ENCODE results near the gene IRS1.

IRS1 gene

GRCh38 chr2:226705133-226705886 lies 94.3 kb downstream of the IRS1 start:
- Histone ChIP-seq H3K9me3 (ENCODE audit: insufficient read depth, low read length) (no peaks in the 10 kb centered on the region), H3K79me2 (ENCODE audit: insufficient read depth, low read length) (no peaks in the 10 kb centered on the region), H2AFZ (ENCODE audit: low read depth, low read length, severe bottlenecking) (no peak overlapping the region), H3F3A (ENCODE audit: insufficient read depth) (no peaks in the 10 kb centered on the region), H3K9ac (ENCODE audit: low read length) (no peak overlapping the region), H3K4me3 (ENCODE audit: insufficient read depth, low read length, poor library complexity, severe bottlenecking) (no peak overlapping the region), H4K20me1 (ENCODE audit: low read depth, low read length) (no peaks in the 10 kb centered on the region), H3K9me2 (replicated peaks; ENCODE audit: insufficient read depth, low read length) (no peaks in the 10 kb centered on the region), H3K27ac (ENCODE audit: low read depth, low read length) (no peak overlapping the region), H3K36me3 (ENCODE audit: low read length) (no peaks in the 10 kb centered on the region), H3K4me2 (ENCODE audit: low read depth, low read length, poor library complexity, severe bottlenecking) (no peak overlapping the region), H3K27me3 (ENCODE audit: low read length) (no peaks in the 10 kb centered on the region)
- TF ChIP-seq, protein P1, sequence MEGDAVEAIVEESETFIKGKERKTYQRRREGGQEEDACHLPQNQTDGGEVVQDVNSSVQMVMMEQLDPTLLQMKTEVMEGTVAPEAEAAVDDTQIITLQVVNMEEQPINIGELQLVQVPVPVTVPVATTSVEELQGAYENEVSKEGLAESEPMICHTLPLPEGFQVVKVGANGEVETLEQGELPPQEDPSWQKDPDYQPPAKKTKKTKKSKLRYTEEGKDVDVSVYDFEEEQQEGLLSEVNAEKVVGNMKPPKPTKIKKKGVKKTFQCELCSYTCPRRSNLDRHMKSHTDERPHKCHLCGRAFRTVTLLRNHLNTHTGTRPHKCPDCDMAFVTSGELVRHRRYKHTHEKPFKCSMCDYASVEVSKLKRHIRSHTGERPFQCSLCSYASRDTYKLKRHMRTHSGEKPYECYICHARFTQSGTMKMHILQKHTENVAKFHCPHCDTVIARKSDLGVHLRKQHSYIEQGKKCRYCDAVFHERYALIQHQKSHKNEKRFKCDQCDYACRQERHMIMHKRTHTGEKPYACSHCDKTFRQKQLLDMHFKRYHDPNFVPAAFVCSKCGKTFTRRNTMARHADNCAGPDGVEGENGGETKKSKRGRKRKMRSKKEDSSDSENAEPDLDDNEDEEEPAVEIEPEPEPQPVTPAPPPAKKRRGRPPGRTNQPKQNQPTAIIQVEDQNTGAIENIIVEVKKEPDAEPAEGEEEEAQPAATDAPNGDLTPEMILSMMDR (IDR thresholded peaks at IDR 0.05; ENCODE audit: insufficient read depth, low read length, poor library complexity, severe bottlenecking), result no peak
- TF ChIP-seq EZH2phosphoT487 (conservative IDR thresholded peaks at IDR 0.05; ENCODE audit: low read length), result no peak

DNA sequence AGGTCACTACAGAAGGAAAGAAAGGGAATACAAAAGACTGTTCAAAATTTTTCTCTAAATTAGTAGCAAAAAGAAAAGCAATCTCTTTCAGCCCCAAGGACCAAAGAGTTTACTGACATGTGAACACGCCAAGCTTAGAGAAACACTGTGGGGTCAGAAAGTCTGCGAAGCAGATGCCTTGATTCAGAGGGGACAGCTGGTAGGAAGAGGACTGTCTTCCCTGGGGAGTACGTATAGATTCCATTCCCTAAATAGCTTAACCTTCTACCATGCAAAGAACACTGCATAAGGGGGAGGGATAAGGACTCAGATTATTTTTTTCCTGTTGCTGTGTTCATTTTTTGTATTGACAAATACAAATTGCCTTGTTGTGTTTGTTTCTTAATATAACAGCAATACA lies 96.1 kb downstream of the IRS1 start:
- no peak overlapping the region for H3K4me2 ChIP-seq (ENCODE audit: low read depth, low read length, poor library complexity, severe bottlenecking)
- no peak overlapping the region for H3K9ac ChIP-seq (ENCODE audit: low read length)
- no peak overlapping the region for H3K27ac ChIP-seq (ENCODE audit: low read depth, low read length)
- H4K20me1 ChIP-seq (ENCODE audit: low read depth, low read length), result no peaks in the 10 kb centered on the region
- no peaks in the 10 kb centered on the region for H3K9me2 ChIP-seq (replicated peaks; ENCODE audit: insufficient read depth, low read length)
- H2AFZ ChIP-seq (ENCODE audit: low read depth, low read length, severe bottlenecking), result no peak overlapping the region
- TF ChIP-seq, protein P1 (IDR thresholded peaks at IDR 0.05; ENCODE audit: insufficient read depth, low read length, poor library complexity, severe bottlenecking), result no peak
- TF ChIP-seq EZH2phosphoT487 (conservative IDR thresholded peaks at IDR 0.05; ENCODE audit: low read length), result no peak
- no peaks in the 10 kb centered on the region for H3F3A ChIP-seq (ENCODE audit: insufficient read depth)
- H3K27me3 ChIP-seq (ENCODE audit: low read length), result no peaks in the 10 kb centered on the region
- no peaks in the 10 kb centered on the region for H3K9me3 ChIP-seq (ENCODE audit: insufficient read depth, low read length)
- H3K79me2 ChIP-seq (ENCODE audit: insufficient read depth, low read length), result no peaks in the 10 kb centered on the region
- H3K36me3 ChIP-seq (ENCODE audit: low read length), result no peaks in the 10 kb centered on the region
- no peak overlapping the region for H3K4me3 ChIP-seq (ENCODE audit: insufficient read depth, low read length, poor library complexity, severe bottlenecking)

DNA sequence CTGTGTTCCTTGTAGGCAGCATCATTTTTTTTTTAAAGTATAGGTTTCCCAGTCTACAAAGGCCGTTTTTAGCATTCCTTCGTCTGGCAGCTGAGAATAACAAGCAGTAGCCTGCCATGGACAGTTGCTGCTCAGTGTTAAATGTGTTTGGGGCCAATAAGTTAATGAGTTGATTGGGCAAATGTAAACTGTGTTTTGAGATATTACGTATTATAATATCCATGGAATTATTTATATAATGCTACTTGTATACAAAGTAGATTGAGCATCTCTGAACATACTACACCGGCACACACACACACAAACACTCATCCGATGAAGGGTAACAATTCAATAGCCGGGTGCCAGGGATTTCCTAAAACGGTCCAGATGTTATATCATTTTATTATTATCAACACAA lies 97.2 kb downstream of the IRS1 start:
- Histone ChIP-seq H3K9ac (ENCODE audit: low read length) (no peak overlapping the region), H2AFZ (ENCODE audit: low read depth, low read length, severe bottlenecking) (no peak overlapping the region), H3K36me3 (ENCODE audit: low read length) (no peaks in the 10 kb centered on the region), H3K79me2 (ENCODE audit: insufficient read depth, low read length) (no peaks in the 10 kb centered on the region), H3K27me3 (ENCODE audit: low read length) (no peaks in the 10 kb centered on the region), H4K20me1 (ENCODE audit: low read depth, low read length) (no peaks in the 10 kb centered on the region), H3K9me2 (replicated peaks; ENCODE audit: insufficient read depth, low read length) (no peaks in the 10 kb centered on the region), H3K27ac (ENCODE audit: low read depth, low read length) (no peak overlapping the region), H3K4me2 (ENCODE audit: low read depth, low read length, poor library complexity, severe bottlenecking) (no peak overlapping the region), H3K4me3 (ENCODE audit: insufficient read depth, low read length, poor library complexity, severe bottlenecking) (no peak overlapping the region), H3F3A (ENCODE audit: insufficient read depth) (no peaks in the 10 kb centered on the region), H3K9me3 (ENCODE audit: insufficient read depth, low read length) (no peaks in the 10 kb centered on the region)
- TF ChIP-seq, protein P1 (IDR thresholded peaks at IDR 0.05; ENCODE audit: insufficient read depth, low read length, poor library complexity, severe bottlenecking), result no peak
- TF ChIP-seq EZH2phosphoT487 (conservative IDR thresholded peaks at IDR 0.05; ENCODE audit: low read length), result no peak

All from SU-DHL-6 (cell line).